CD4-positive, alpha-beta T cell treated with Interleukin-21 for 1 hour (primary cell): ENCODE measurements around the gene CCDC18.
"Not testable (repeated sequence)": the region's sequence is repeated elsewhere in the genome, so short reads cannot be mapped to it uniquely, and the experiment has no call there.

Source experiments
- DNase-seq: peaks from one replicate; pipeline ENCODE4 v3.0.0-alpha.2; 2020

Gene CCDC18

DNA sequence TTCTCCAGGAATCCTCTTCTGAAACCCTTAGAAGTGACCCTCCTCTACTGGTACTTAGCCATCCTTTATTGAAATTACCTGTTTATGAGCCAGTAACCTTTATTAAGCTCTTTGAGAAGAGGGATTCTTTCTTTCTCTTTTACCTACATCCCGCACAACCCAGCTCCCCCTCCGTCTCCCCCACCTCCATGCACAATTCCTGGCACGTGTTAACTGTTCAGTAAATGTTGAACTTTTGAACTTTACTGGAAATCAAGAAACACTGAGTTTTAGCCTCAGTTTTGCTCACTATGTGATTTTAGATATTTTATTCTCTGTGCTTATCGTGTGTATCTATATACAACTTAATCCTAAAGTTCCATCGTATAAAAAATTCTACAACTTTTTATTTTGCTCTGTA, 2.1 kb upstream of the CCDC18 start:
- DNase-seq, result no peak

DNA sequence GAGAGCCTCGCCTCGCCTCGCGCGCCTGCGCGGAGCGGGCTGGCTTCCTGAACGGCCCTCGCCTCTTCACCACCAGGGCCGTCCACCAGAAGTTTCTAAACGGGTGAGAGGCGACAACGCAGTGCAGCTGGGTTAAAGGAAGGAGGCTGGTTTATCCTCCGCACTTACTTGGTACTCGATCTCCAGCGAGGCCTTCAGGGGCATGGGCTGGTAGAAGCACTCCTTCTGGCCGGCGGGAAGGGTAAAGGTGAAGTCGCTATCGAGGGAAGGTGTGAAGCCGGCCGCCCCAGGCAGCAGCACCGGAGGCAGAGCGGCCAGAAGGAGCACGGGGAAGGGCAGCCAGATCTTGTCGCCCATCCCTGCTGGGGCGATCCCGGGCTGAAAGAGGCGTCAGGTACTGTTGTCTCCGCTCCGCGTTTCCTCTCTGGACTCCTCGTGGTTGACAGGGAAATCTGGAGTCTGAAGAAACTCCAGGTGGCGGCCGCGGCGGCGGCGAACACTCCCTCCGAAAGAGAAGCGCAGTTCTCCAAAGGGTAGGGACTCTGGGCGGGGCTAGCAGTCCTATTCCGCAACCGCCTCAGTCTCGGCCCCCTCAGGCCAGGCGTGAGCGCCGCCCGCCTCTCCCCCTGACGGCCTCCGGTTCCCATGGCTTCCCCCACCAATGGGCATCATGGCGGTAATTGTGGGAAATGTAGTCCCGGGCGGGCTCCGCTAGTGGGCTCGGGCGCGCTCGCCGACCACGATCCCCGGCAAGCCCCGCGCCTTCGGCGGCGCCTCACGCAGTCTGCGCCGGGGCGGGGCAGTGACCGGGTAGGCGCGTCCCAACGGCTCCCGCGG, 420 bp upstream of the CCDC18 start, which contains the start of gene TMED5:
TSS of gene TMED5 (minus strand) at position 528 of the 837 bp plus-strand sequence. CDS start at position 357, 171 bp downstream.
- peak; percentile 98 for DNase-seq

DNA sequence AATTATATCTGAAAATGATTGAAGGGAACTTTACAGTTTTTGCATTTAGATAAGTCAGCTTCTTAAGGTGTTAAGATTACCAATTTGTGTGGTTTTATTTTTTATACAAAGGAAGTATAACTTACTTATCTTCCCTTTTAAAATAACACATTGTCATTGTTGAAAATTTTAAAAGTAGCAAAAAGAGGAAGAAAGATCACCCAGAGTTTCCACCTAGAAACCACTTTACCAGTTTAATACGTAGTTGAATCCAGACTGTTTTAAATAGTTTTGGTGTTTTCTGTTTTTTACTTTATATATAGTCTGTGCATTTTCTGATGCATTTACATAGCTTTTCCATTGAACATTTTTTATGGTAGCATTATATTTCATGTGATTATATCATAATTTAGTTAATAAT, 6.1 kb downstream of the CCDC18 start:
- DNase-seq, result no peak

DNA sequence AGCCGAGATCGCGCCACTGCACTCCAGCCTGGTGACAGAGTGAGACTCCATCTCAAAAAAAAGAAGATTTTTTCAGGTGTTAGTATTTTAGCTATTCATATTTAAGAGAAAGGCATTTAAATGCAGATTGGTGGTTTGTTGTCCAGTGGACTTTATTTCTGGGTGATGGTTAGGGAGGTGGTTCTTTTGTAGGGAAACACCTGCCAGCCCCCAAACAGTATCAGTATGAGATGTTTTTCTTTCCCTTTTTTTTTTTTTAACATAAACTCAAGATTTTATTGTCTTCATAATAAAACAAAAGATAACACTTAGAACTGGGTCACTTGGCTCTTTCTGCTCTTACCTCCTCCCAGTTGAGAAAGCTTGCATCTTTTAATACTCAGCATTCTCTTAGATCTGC, 9.9 kb downstream of the CCDC18 start:
- no peak for DNase-seq

DNA sequence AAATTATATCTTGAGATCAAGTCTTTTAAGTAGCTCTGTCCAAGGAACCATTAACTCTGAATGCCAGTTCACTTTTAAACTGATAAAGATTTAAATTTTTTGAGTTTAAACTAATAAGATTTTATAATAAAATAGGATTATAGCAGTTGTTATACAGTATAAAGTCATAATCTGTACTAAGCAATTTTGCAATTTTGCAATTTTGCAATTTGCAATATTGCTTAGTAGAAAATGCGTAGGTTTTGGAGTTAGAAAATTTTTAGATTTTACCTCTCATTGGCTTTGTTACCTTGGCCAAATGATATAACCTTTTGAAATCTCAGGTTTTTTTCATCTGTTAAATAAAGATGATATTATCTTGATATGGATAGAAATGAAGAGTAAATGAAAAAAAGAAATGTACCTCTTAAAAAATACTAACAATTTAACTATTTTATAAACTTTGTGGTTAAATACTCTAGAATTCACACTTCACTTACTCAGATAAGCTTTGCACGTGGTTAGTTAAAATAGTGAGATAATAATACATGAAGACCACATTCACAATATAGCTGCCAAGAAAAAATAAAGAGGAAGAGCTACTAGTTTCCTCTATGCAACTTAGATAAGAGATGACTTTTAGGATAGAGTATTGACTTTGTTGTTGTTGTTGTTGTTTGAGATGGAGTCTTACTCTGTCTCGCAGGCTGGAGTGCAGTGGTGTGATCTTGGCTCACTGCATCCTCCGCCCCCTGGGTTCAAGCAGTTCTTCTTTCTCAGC, 13.9 kb downstream of the CCDC18 start:
- DNase-seq, result no peak

DNA sequence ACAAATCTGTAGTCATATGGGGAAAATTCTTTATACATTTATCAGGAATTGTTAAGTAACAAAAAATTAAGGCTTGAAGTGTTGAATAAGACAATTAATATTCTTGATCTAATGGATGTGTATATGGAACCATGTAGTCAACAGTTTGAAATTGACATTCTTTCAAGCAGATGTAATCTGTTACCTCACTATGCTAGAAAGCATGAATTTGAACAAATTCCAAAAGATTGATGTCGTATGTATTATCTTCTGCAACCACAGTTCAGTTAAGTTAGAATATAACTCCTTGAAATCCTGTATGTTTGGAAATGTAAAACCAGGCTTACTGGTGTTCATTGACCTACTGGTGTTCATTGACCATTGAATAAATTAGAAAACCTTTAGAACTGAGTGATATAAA, 16.1 kb downstream of the CCDC18 start:
- DNase-seq, result no peak

DNA sequence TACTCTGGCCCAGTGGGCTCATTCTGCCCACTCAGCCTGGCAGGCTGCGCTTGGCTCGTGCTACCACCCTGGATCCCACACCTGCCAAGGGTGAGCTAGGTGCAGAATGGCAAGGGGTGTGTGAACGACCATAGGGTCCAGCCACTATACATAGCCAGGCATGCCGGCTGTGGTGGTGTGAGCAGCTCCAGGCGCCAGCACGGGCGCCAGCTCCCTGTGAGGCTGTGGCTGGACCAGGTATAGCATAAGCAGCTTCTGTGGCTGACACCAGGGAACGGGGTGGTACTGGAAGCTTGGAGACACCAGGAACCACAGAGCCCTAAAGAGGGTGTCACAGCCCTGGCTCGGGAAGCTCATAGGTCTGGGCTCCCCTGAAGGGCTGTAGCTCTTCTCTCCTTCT, 18.6 kb downstream of the CCDC18 start:
- no peak for DNase-seq

DNA sequence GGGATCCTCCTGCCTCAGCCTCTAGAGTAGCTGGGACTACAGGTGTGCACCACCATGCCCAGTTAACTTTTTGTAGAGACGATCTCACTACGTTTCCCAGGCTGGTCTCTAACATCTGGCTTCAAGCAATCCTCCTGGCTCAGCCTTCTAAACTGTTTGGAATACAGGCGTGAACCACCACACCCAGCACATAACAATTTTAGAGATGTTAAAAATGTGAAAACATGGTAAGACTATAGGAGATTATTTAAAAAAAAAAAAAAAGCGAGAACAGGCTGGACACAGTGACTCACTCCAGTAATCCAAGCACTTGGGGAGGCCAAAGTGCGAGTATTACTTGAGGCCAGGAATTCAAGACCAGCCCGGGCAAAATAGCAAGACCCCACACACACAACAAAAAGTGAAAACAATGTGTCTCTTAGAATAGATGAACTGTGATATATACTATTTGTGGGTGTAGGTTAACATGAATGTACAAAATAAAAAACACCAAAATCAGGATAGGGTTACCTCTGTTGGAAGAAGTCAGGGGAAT, 19.6 kb downstream of the CCDC18 start:
- no peak for DNase-seq

DNA sequence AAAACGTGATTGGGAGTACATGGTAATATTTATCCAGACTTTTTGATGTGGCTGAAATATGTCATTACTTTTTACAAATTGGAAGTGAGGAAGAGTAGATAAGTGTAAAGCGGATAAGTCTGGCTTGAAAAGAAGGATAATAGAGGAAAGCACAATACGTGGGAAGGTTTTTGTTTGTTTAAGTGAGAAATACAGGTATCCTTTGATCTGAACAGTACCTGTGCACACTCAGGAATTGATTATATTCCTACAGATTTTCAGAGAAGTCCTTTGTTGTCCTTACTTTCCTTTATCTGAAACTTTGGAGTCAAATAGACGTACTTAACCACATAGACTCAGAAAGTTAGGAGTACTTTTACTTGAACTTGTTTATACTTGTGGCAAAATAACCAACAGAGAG, 20.2 kb downstream of the CCDC18 start:
- no peak for DNase-seq

DNA sequence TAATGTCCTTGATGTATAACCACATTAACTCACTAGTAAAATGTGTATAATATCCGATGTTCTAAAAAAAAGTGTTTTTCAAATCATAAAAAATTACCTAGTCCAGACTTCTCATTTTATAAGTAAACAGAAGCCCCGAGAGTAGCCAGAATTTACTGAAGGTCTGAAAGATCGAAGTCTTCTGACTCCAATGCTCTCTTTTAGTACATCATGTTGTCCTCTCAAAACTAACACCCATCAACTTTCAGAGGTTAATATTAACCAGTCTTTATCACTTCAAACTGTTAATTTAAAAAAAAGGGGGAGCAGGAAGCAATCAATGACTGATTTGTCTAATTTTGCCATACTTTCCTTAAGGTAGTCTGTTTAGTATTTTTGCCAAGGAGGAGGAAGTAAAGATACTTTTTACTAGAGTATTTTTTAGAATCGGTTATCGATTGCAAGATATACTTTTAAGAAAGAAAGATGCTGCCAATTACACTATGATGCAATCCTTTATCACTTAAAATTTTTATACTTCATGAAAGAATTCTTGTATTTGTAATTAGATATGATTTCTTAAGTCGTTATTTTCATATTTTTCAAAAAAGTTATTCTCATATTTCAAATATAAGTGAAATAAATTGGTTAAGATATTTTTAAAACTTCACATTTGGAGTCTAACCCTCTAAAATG, 25.5 kb downstream of the CCDC18 start:
- no peak for DNase-seq

DNA sequence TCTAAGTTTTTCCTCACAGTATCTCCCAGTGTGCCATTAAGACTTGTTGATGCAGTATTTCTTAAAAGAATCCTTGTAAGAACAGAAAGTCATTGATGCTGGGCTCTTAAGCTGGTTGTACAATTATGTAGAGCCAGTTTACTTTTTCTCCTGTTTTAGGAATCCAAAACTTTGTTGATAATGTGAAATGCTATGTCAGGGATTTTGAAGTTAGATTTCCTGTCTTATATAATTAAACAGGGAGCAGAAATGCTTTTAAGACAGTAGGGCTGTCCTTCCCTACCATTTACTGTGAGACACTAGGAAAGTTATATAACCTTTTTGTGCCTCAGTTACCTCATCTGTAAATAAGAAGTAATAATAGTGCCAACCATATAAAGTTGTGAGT, 26.0 kb downstream of the CCDC18 start:
- no peak for DNase-seq

DNA sequence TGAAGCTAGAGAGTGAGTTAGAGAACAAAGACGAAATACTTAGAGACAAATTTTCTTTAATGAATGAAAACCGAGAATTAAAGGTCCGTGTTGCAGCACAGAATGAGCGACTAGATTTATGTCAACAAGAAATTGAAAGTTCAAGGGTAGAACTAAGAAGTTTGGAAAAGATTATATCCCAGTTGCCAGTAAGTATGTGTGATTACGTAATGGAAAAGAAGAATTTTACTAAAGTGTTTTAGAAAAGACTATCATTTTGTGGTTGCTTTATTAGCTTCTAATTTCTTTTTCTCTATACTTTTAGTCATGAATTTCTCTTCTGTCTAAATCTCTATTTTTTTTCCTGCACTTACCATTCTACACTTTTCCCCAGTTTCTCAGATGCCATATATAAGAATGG, 26.7 kb downstream of the CCDC18 start:
- no peak for DNase-seq

DNA sequence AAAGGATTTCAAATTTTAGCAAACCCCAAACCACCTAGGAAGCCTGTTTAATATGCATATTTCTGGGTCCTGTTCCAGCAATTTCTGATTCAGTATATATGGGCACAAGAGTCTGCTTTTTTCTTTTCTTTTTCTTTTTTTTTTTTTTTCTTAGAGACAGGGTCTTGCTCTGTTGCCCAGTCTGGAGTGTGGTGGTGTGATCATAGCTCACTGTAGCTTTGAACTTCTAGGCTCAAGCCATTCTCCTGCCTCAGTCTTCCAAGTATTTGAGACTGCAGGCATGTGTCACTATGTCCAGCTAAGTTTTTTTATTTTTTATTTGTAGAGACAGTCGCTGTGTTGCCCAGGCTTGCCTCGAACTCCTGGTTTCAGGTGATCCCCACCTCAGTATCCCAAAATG, 34.8 kb downstream of the CCDC18 start:
- DNase-seq, result no peak

DNA sequence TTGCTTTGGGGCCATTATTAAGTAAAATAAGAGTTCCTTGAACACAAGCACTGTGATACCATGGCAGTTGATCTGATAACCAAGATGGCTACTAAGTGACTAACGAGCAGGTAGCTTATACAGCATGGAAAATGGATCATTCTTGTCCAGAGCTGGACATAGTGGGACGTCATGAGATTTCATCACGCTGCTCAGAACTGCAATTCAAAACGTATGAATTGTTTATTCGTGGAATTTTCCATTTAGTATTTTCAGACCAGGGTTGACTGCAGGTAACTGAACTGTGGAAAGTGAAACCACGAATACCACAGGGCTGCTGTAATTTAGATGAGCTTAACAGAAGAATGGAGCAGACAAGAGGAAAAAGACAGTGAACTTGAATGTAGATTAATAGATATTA, 38.9 kb downstream of the CCDC18 start:
- DNase-seq, result peak; percentile 29

DNA sequence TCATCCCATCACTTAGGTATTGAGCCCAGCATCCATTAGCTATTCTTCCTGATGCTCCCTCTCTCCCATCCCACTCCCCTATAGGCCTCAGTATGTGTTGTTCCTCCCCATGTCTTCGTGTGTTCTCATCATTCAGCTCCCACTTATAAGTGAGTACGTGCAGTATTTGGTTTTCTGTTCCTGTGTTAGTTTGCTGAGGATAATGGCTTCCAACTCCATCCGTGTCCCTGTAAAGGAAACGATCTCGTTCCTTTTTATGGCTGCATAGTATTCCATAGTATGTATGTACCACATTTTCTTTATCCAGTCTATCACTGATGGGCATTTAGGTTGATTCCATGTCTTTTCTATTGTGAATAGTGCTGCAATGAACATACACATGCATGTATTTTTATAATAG, 40.2 kb downstream of the CCDC18 start:
- DNase-seq, result not testable (repeated sequence)

DNA sequence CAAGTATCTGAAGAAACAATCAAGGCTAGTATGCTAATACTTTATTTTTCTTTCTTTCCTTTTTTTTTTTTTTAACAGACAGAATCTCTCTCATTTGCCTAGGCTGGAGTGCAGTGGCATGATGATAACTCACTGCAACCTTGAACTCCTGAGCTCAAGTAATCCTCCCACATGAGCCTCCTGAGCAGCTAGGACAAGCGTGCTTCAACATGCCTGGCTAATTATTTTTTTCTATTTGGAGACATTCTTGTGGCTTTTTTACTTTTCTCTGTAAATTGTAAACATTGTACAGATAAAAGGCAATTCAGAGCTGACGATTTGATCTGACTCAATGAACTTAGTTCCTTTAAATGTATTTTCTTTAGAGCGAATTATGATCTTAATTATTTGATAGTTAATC, 41.4 kb downstream of the CCDC18 start:
- no peak for DNase-seq

DNA sequence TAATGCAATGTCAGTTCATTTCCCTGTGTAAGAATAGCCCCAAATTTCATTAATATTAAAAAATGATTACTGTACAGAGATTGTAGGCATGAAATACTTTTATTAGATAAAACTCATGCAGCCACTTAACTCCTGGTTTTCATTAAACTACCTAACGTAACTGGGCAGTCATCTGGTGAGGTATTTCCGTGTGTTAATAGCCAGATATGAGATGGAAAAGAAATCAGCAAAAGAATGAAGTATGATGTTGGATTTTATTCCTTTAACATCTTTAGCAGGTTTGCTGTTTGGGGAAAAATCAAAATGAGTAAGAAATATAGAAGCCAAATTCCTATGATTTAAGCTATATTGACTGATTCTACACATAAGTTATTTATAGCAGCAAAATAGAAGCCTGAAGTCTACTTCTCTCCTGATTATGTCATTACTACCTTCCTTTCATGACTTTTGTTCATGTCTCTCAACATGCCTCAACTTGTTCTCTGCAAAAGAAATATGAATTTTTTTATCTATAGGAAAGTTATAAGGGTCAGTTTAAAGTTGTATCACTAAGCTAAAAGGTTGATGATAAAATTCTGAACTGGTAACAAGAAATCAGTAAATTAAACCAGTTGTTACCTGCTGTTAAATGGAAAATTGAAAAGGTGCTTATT, 42.6 kb downstream of the CCDC18 start:
- no peak for DNase-seq

DNA sequence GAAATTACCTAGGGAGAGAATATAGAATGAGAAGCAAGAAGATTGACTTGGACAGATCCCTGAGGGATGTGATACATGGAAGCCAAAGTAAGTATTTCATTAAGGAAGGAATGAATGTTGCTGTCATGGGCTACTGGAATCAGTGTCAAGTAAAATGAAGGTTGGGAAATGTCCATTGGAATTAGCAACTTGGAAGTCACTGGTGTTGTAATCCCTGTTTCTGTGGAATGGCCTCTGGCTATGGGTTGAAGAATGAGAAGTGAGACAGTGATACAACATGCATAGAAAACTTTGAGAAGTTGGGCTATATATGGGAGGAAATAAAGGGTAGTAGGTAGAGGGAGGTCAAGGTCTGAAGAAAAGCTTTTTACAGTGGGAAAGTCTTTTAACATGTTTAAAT, 54.7 kb downstream of the CCDC18 start:
- DNase-seq, result no peak

DNA sequence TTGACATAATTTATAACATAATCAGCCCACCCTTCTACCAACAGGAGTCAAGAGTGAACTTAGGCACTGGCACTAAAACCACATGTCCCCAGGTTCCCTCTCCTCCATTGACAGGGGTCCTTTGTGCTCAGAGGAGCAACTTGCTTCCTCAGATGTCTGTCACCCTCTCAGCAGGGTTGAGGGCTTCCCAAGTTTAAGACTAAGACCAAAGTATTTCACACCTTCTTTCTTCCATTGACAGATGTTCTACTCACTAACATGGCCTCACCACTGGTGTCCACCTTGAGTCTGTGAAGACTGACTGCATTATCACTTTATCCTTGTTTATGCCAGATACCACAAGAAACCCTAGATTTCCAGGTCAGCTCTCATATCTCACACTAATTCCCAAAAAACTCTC, 56.5 kb downstream of the CCDC18 start:
- DNase-seq, result no peak

DNA sequence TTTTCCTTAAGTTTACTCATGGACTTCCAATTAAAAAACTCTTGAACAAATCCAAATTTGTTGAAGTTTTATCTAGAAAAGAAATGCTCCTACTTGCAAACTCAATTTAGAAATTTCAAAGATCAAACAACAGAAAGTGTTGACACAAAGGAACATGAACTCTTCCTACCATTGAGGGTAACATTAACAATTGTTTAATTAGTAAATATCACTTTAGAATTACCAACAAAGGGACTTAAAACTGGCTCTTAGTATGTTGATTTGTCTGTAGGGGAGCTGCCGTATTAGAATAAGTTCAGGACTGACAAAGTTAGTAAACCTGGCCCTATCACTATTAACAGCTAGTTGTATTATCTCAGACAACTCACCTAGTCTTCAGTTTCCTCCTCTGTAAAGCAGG, 57.9 kb downstream of the CCDC18 start:
- no peak for DNase-seq

DNA sequence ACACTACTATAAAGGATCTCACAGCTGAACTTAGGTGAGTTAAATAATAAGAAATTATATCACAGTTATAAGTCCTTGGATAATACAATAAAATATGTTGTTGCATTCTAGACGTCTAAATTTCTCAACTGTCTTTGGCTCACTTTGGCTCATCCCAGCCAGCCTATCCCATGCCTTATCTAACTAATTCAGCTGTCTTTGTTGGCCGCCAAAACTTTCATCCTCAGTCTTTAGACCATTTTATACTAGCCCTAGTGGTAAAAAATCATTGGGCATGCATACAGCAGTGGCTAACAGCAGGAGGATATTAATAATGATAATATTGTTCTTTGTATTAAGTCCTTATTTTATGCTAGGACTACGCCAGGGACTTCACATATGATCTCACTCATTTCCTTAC, 59.3 kb downstream of the CCDC18 start:
- DNase-seq, result no peak

DNA sequence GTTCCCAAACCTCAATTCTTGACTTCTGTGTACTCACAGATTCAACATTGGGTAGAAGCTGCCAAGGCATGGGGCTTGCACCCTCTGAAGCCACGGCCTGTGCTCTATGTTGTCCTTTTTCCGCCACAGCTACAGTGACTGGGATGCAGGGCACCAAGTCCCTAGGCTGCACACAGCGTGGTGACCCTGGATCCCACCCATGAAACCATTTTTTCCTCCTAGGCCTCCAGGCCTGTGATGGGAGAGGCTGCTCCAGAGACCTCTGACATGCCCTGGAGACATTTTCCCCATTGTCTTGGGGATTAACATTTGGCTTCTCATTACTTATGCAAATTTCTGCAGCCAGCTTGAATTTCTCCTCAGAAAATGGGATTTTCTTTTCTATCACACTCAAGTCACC, 62.7 kb downstream of the CCDC18 start:
- not testable (repeated sequence) for DNase-seq
